HG03565 (cell line): ENCODE measurements around the gene EPHA1.
A peak's percentile ranks its signal among the peaks of the same experiment; 100 is the strongest.

ENCODE experiments used
- ATAC-seq: cut with Tn5 transposase; IDR thresholded peaks from one replicate; pipeline ENCODE4 v1.9.1; 2021; ENCODE audit warnings: mild to moderate bottlenecking, moderate library complexity; ENCODE audit not compliant: unreplicated experiment

The EPHA1 gene

DNA sequence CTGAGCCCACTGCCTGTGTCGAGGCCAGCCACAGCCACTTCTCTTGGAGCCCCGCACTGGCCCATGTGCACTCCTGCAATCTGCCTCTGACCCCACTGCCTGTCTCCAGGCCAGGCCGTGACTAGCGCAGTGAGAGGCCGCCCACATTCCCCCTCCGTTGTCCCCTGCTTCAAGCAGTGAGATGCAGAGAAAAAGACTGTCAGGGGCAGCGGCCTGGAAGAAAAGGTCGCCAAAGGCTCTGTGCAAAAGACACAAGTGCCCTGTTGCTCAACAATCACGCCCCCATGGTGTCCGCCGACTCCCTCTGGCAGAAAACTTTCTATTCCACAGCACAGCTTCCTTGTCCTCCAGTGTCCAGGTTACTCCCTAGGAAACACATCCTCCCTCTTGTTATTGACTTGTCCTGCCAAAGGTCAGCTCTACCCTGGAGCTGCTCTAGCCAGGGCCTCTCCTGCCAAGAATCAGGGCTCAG is 56.1 kb downstream of the EPHA1 start:
- no peak for ATAC-seq

DNA sequence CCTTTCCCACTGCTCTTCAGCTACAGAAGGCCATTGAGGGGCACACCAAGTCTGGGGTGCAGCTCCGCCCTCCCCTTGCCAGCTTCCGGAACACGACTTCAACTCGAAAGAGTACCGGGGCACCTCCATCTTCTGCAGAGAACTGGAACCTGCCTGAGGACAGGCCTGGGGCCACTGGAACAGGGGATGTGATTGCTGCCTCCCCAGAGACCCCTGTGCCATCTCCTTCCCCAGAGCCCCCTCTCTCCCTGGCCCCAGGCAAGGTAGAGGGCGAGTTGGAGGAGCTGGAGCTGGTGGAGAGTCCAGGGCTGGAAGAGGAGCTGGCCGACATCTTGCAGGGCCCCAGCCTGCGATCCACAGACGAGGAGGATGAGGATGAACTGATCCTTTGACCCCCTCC is 57.1 kb downstream of the EPHA1 start:
- ATAC-seq, result no peak

GRCh38 chr7:143351060-143351459 is 57.6 kb downstream of the EPHA1 start:
- no peak for ATAC-seq

DNA sequence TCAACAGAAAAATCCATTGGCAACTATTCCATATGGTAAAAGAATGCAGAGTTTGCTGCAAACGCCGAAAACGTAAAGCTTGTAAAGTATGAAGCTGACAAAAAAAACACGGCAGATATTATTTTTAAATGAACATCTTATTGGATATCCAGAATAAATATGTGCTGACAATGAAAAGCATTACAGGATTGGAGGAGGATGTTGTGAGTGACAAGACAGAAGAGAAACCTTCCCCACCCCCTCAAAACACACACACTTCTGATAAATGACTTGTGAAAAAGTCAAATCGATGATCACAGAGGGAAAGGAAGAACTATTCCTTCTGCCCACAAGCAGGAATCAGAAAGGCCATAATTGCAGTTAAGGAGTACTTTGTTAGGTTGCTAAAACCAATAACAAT is 60.7 kb downstream of the EPHA1 start:
- no peak for ATAC-seq

- ATAC-seq, result no peak
Observed at GRCh38 chr7:143346018-143346417, 62.6 kb downstream of the EPHA1 start.

GRCh38 chr7:143345428-143345900 is 63.2 kb downstream of the EPHA1 start:
- peak; percentile 70 for ATAC-seq

- no peak for ATAC-seq
Observed at GRCh38 chr7:143343596-143343995, 65.1 kb downstream of the EPHA1 start.

DNA sequence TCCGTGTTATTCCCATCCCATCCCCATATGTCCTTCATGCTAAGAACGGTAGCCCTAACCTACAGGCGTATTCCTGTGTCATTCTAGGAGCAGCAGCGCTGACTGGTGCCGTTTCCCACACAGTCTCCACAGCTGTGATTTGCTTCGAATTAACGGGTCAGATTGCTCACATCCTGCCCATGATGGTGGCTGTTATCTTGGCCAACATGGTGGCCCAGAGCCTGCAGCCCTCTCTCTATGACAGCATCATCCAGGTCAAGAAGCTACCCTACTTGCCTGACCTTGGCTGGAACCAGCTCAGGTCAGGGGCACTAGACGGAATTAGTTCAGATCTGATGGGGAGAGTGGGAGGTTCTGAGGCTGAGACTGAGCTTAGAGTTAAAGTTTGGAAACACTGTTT is 66.8 kb downstream of the EPHA1 start:
- no peak for ATAC-seq
